ENCODE data around the gene ZNG1E. TPM values are rescaled to one million over a fixed set of nuclear protein-coding genes. Genes with fewer than 3 reads are reported as not detected.
"Not testable (repeated sequence)": the region's sequence is repeated elsewhere in the genome, so short reads cannot be mapped to it uniquely, and the experiment has no call there.

Gene ZNG1E
- total RNA-seq (33.1 TPM), polyA plus RNA-seq (119 TPM)
- long read RNA-seq, donor 1, partial matches to known transcripts, result 0 of 3 reads
- long read RNA-seq, donor 1, other reads (novel, unspliced or antisense), result 0 of 3 reads
- long read RNA-seq, donor 2, result 0 reads
- long read RNA-seq, donor 3, transcript CBWD5-225 (6 exons, 3,326 nt), result minor isoform, 5 of 53 reads
- long read RNA-seq, donor 3, transcript CBWD5-202 (3 exons, 1,347 nt), result major isoform, 36 of 53 reads
- long read RNA-seq, donor 3, partial matches to known transcripts, result 6 of 53 reads
- long read RNA-seq, donor 3, other reads (novel, unspliced or antisense), result 0 of 53 reads
- long read RNA-seq, donor 4, partial matches to known transcripts, result 0 of 10 reads
- long read RNA-seq, donor 4, other reads (novel, unspliced or antisense), result 0 of 10 reads
- long read RNA-seq, donor 5, transcript CBWD5-225 (6 exons, 3,326 nt), result minor isoform, 6 of 39 reads
- long read RNA-seq, donor 5, transcript CBWD5-202 (3 exons, 1,347 nt), result major isoform, 17 of 39 reads
- long read RNA-seq, donor 5, partial matches to known transcripts, result 9 of 39 reads
- long read RNA-seq, donor 5, other reads (novel, unspliced or antisense), result 0 of 39 reads
- long read RNA-seq, donor 6, transcript CBWD5-202 (3 exons, 1,347 nt), result major isoform, 17 of 23 reads
- long read RNA-seq, donor 6, partial matches to known transcripts, result 0 of 23 reads
- long read RNA-seq, donor 6, other reads (novel, unspliced or antisense), result 0 of 23 reads
- long read RNA-seq, donor 7, transcript CBWD5-202 (3 exons, 1,347 nt), result major isoform, 15 of 29 reads
- long read RNA-seq, donor 7, partial matches to known transcripts, result 6 of 29 reads
- long read RNA-seq, donor 7, other reads (novel, unspliced or antisense), result 0 of 29 reads
- long read RNA-seq, donor 8, transcript CBWD5-202 (3 exons, 1,347 nt), result major isoform, 5 of 8 reads
- long read RNA-seq, donor 8, partial matches to known transcripts, result 0 of 8 reads
- long read RNA-seq, donor 8, other reads (novel, unspliced or antisense), result 0 of 8 reads
- long read RNA-seq, donor 9, transcript CBWD5-202 (3 exons, 1,347 nt), result major isoform, 14 of 16 reads
- long read RNA-seq, donor 9, partial matches to known transcripts, result 0 of 16 reads
- long read RNA-seq, donor 9, other reads (novel, unspliced or antisense), result 0 of 16 reads
- long read RNA-seq, donor 10, partial matches to known transcripts, result 6 of 12 reads
- long read RNA-seq, donor 10, other reads (novel, unspliced or antisense), result 0 of 12 reads

DNA sequence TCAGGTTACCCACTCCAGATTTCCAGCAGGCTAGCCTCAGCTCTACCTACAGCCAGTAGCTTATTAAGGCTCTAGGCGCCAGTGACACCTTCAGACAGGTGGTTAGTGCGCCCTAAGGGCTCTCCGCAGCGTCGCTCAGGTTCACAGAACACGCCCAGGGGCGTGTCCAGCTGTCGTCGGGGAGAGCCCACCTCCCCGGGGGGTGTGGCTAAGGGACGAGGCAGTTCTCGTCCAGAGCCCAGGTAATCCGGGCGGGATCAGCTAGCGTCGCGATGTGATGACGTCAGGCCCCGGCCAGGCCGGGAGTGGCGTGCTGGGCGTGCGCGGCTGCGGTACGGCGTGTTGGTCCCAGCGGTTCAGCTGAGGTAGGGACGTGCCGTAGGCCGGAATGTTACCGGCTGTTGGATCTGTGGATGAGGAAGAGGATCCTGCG, at the start of gene ZNG1E:
Gene ZNG1E, plus strand, starts transcription at position 340 of the 433 bp plus-strand sequence. Its CDS starts 49 bp downstream, at position 389.
- WGBS, result under 1% methylated on average over 23 of the region's 33 CpGs
- peak in 8 of 9 donors; percentile 4 to 71 (median 31) for DNase-seq (ENCODE audit: low read depth in 6 of 9, low spot score in 9 of 9)
- not testable (repeated sequence) for H3K27ac ChIP-seq (ENCODE audit: low read depth in 1 of 2, low read length in 1 of 2)

DNA sequence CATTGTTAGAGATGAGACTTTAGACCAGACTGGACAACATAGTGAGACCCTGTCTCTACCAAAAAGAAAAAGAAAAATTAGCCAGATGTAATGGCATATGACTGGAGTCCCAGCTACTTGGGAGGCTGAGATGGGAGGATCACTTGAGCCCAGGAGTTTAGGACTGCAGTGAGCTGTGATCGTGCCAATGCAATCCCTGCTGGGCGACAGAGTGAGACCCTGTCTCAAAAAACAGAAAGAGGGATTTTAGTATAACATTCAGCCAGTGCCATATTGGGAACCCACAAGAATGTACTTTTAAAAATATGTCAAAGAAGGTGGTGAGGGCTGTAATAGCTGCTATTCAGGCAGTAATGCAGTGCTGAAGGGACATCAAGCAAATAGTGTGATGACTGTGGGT, 2.1 kb upstream of the ZNG1E start:
- H3K4me1 ChIP-seq (ENCODE audit: control insufficient read depth in 2 of 2, insufficient read depth in 2 of 2, low read length in 2 of 2); H3K27me3 ChIP-seq (ENCODE audit: control insufficient read depth in 2 of 2, insufficient read depth in 1 of 2, low read length in 1 of 2); H3K36me3 ChIP-seq (ENCODE audit: control insufficient read depth in 2 of 2, insufficient read depth in 2 of 2, low read length in 1 of 2); DNase-seq (ENCODE audit: low read depth in 6 of 9, low spot score in 9 of 9); H3K9me3 ChIP-seq (ENCODE audit: control insufficient read depth in 2 of 2, insufficient read depth in 1 of 2, low read length in 1 of 2); H3K4me3 ChIP-seq (ENCODE audit: low read length in 2 of 2); H3K27ac ChIP-seq (ENCODE audit: low read depth in 1 of 2, low read length in 1 of 2): not testable (repeated sequence)
- 97% methylated on average over 2 of the region's 2 CpGs for WGBS

More for the DNA sequence above, at the start of gene ZNG1E:
- H3K27me3 ChIP-seq (ENCODE audit: control insufficient read depth in 2 of 2, insufficient read depth in 1 of 2, low read length in 1 of 2); H3K4me1 ChIP-seq (ENCODE audit: control insufficient read depth in 2 of 2, insufficient read depth in 2 of 2, low read length in 2 of 2); H3K9me3 ChIP-seq (ENCODE audit: control insufficient read depth in 2 of 2, insufficient read depth in 1 of 2, low read length in 1 of 2); H3K36me3 ChIP-seq (ENCODE audit: control insufficient read depth in 2 of 2, insufficient read depth in 2 of 2, low read length in 1 of 2): not testable (repeated sequence)
- peak within 1 kb of the TSS; percentile 42 to 43 for H3K4me3 ChIP-seq (ENCODE audit: low read length in 2 of 2)

DNA sequence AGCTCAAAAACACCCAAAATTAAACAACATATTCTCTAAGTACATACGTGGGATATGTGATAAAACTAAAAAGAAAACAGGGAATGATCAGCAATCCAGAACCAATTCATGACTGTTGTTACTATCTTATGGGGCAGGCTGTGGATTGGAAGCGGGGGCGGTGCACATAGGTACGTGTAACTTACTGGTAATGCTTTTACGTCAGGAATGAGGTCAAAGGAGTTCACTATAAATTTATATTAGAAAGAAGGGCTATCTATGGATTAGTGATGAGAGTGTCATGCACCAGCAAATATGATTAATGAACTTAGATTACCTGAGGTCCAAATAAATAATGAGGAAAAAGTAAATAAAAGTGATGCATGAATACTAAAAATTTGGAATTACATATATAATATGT, 710 bp upstream of the ZNG1E start:
- not testable (repeated sequence) for H3K36me3 ChIP-seq (ENCODE audit: control insufficient read depth in 2 of 2, insufficient read depth in 2 of 2, low read length in 1 of 2); H3K4me3 ChIP-seq (ENCODE audit: low read length in 2 of 2); H3K27me3 ChIP-seq (ENCODE audit: control insufficient read depth in 2 of 2, insufficient read depth in 1 of 2, low read length in 1 of 2); H3K27ac ChIP-seq (ENCODE audit: low read depth in 1 of 2, low read length in 1 of 2); H3K4me1 ChIP-seq (ENCODE audit: control insufficient read depth in 2 of 2, insufficient read depth in 2 of 2, low read length in 2 of 2); DNase-seq (ENCODE audit: low read depth in 6 of 9, low spot score in 9 of 9); H3K9me3 ChIP-seq (ENCODE audit: control insufficient read depth in 2 of 2, insufficient read depth in 1 of 2, low read length in 1 of 2)
- 75% methylated on average over 4 of the region's 5 CpGs for WGBS

- H3K4me3 ChIP-seq (ENCODE audit: low read length in 2 of 2); H3K27me3 ChIP-seq (ENCODE audit: control insufficient read depth in 2 of 2, insufficient read depth in 1 of 2, low read length in 1 of 2); H3K36me3 ChIP-seq (ENCODE audit: control insufficient read depth in 2 of 2, insufficient read depth in 2 of 2, low read length in 1 of 2); DNase-seq (ENCODE audit: low read depth in 6 of 9, low spot score in 9 of 9); H3K27ac ChIP-seq (ENCODE audit: low read depth in 1 of 2, low read length in 1 of 2); H3K9me3 ChIP-seq (ENCODE audit: control insufficient read depth in 2 of 2, insufficient read depth in 1 of 2, low read length in 1 of 2); H3K4me1 ChIP-seq (ENCODE audit: control insufficient read depth in 2 of 2, insufficient read depth in 2 of 2, low read length in 2 of 2): not testable (repeated sequence)
- 2% methylated on average over 6 of the region's 11 CpGs for WGBS
Observed at GRCh38 chr9:65676389-65676788, 661 bp downstream of the ZNG1E start.

DNA sequence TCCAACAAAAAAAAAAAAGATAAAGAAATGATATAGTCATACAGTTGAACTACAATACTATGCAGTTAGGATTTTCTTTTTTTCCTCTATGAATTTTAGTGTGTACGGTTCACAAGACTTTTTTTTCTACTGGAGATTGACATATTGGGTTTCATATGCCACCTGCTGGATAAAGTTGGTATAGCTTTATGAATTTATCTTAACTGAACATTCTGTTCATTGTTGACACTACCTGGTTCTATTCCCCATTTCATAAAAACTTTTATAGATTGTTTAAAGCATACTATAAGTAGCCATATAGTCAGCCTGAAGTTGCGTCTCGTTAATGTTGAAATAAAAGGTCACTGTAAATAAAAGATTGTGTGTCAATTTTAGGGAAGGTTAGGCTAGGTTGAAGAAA, 2.8 kb downstream of the ZNG1E start:
- H3K4me1 ChIP-seq (ENCODE audit: control insufficient read depth in 2 of 2, insufficient read depth in 2 of 2, low read length in 2 of 2); H3K9me3 ChIP-seq (ENCODE audit: control insufficient read depth in 2 of 2, insufficient read depth in 1 of 2, low read length in 1 of 2); H3K4me3 ChIP-seq (ENCODE audit: low read length in 2 of 2); H3K36me3 ChIP-seq (ENCODE audit: control insufficient read depth in 2 of 2, insufficient read depth in 2 of 2, low read length in 1 of 2); H3K27me3 ChIP-seq (ENCODE audit: control insufficient read depth in 2 of 2, insufficient read depth in 1 of 2, low read length in 1 of 2); H3K27ac ChIP-seq (ENCODE audit: low read depth in 1 of 2, low read length in 1 of 2); DNase-seq (ENCODE audit: low read depth in 6 of 9, low spot score in 9 of 9): not testable (repeated sequence)
- WGBS, result 90% methylated on average over 2 of the region's 3 CpGs

DNA sequence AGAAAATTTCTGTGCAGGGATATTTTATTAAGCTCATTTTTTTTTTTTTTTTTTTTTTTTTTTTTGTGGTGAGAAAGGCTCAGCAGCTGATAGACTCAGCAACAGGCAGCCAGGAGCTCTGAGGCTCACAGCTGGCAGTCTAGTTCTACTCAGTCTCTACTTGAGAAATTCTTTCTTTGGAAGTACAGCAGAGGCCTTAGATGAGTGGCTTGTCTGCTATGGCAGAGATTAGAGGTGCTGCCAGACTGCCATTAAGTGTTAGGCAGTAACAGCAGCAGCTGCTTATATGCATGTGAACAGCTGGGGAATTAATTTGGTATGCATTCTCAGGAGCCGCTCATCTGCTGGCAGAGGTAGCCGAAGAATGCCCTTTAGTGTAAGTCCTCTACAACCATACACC, 27.8 kb downstream of the ZNG1E start:
- not testable (repeated sequence) for H3K27ac ChIP-seq (ENCODE audit: low read depth in 1 of 2, low read length in 1 of 2); H3K4me1 ChIP-seq (ENCODE audit: control insufficient read depth in 2 of 2, insufficient read depth in 2 of 2, low read length in 2 of 2); DNase-seq (ENCODE audit: low read depth in 6 of 9, low spot score in 9 of 9); H3K27me3 ChIP-seq (ENCODE audit: control insufficient read depth in 2 of 2, insufficient read depth in 1 of 2, low read length in 1 of 2); H3K36me3 ChIP-seq (ENCODE audit: control insufficient read depth in 2 of 2, insufficient read depth in 2 of 2, low read length in 1 of 2); H3K9me3 ChIP-seq (ENCODE audit: control insufficient read depth in 2 of 2, insufficient read depth in 1 of 2, low read length in 1 of 2); H3K4me3 ChIP-seq (ENCODE audit: low read length in 2 of 2)
- WGBS, result 100% methylated on average over 1 of the region's 2 CpGs

DNA sequence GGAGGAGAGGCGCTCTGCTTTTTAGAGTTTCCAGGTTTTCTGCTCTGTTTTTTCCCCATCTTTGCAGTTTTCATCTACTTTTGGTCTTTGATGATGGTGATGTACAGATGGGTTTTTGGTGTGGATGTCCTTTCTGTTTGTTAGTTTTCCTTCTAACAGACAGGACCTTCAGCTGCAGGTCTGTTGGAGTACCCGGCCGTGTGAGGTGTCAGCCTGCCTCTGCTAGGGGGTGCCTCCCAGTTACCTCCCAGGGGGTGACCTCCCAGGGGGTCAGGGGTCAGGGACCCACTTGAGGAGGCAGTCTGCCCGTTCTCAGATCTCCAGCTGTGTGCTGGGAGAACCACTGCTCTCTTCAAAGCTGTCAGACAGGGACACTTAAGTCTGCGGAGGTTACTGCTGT, 38.7 kb downstream of the ZNG1E start:
- not testable (repeated sequence) for H3K27ac ChIP-seq (ENCODE audit: low read depth in 1 of 2, low read length in 1 of 2); H3K4me3 ChIP-seq (ENCODE audit: low read length in 2 of 2); H3K9me3 ChIP-seq (ENCODE audit: control insufficient read depth in 2 of 2, insufficient read depth in 1 of 2, low read length in 1 of 2); H3K27me3 ChIP-seq (ENCODE audit: control insufficient read depth in 2 of 2, insufficient read depth in 1 of 2, low read length in 1 of 2); H3K36me3 ChIP-seq (ENCODE audit: control insufficient read depth in 2 of 2, insufficient read depth in 2 of 2, low read length in 1 of 2); H3K4me1 ChIP-seq (ENCODE audit: control insufficient read depth in 2 of 2, insufficient read depth in 2 of 2, low read length in 2 of 2); DNase-seq (ENCODE audit: low read depth in 6 of 9, low spot score in 9 of 9)
- WGBS, result 97% methylated on average over 3 of the region's 5 CpGs

DNA sequence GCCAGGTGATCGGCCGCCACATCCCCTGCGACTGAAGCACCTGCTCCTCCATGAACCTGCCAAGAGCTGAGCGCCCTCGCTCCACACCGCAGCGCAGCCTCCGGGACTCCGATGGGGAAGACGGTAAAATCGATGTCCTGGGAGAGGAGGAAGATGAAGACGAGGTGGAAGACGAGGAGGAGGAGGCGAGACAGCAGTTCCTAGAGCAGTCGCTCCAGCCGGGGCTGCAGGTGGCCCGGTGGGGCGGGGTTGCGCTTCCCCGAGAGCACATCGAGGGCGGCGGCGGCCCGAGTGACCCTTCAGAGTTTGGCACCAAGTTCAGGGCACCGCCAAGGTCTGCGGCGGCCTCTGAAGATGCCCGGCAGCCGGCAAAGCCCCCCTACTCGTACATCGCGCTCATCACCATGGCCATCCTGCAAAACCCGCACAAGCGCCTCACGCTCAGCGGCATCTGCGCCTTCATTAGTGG, 61.4 kb downstream of the ZNG1E start, which contains the start of gene FOXD4L4:
Gene FOXD4L4, plus strand, starts transcription at position 51 of the 469 bp plus-strand sequence. Its CDS starts 0 bp downstream, at position 51.
- WGBS, result 12% methylated on average over 18 of the region's 38 CpGs
- H3K4me1 ChIP-seq (ENCODE audit: control insufficient read depth in 2 of 2, insufficient read depth in 2 of 2, low read length in 2 of 2); DNase-seq (ENCODE audit: low read depth in 6 of 9, low spot score in 9 of 9); H3K27ac ChIP-seq (ENCODE audit: low read depth in 1 of 2, low read length in 1 of 2); H3K36me3 ChIP-seq (ENCODE audit: control insufficient read depth in 2 of 2, insufficient read depth in 2 of 2, low read length in 1 of 2); H3K9me3 ChIP-seq (ENCODE audit: control insufficient read depth in 2 of 2, insufficient read depth in 1 of 2, low read length in 1 of 2); H3K27me3 ChIP-seq (ENCODE audit: control insufficient read depth in 2 of 2, insufficient read depth in 1 of 2, low read length in 1 of 2); H3K4me3 ChIP-seq (ENCODE audit: low read length in 2 of 2): not testable (repeated sequence)

Measured in thymus (tissue), 14 donors.